Fibroblast of skin of right quadriceps (primary cell): Measurements from ENCODE around the gene CFAP119.

Source experiments
- DNase-seq: peaks from one replicate; pipeline ENCODE4 v3.0.0-alpha.2; 2013

CFAP119 gene

DNA sequence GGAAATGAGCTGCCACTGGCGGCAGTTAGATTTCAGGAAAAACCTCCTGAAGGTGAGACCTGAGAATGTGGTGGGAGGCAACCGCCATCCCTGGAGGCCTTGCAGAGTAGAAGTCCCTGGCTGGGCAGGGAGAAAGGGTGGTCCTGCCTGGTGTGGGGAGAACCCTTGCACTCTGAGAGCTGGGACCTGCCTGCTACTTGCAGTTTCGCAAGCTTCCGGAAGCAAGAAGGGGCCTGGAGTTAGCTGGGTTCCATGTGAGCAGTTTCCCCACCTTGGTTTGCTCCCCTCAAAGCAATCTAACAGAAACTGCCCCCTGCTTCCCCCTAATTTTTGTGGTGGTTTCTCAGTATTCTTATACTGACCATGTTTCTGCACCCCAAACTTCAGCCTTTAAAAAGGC, 18.7 kb upstream of the CFAP119 start:
- DNase-seq: no peak

DNA sequence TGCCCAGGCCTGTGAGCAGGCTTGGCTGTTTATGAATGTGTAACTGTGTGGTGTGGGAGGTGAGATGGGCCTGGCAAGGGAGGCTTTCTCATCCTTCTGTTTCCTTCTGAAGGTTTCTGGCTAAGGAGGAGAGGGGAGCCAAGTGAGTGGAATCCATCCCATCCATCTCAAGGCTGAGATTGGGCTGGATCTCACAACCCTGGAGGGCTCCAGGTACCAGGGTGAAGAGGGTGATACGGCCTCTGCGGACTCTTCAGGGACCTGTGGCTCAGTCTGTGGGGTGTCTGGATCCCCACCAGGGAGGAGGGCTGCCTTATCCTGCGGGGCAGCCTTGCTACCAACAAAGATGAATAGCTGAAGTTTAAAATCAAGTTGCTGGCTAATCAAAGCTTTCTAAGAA, 18.2 kb upstream of the CFAP119 start:
- DNase-seq: no peak

DNA sequence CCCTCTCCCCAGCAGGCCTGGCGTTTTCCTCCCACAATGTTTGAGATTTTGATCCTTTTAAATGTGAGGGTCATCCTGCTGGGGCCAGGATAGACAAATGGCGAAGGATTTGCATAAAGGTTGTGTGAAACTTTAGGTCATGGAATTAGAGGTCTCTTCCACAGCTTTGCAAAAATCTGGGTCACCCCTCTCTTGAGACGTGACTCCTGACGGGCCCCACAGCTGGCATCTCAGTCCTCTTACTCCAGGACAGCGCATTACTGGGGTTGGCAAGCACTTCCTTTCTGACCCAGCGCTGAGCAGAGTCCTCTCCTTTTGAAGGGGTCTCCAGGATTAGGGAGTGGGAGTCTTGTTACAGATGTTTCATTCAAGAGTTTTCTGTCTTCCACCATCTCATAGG, 17.7 kb upstream of the CFAP119 start:
- DNase-seq: no peak

DNA sequence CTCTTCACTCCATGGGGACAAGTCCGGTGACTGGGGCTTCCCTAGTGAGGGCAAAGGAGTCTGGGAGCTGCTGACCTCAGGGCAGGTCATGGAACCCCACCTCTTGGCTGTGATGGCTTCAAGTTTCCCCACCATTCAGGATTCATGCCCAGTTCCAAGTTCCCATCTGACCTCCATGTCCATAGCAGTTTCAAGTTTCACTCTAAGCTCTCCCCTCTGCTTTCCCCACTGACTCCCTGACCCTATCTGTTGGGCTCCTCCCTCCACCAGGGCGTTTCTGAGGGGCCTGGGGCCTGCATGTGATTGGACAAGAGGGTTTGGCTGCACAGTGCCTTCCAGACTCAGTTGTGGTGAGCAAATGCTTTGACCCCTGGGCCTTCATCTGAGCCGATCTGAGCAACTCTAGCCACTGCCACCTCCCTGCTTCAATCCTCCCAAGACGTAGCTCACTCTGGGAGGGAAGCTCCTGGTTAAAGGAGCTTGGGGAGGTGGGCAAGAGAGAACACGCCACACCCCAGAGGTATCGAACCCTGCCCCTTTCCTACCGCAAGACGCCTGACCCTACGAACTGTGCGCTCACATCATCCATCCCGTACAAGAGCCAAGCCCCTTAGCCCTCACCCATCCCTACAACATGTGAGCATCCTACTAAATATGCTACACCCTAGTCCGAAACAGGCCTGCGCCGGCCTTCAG, 16.8 kb upstream of the CFAP119 start:
- no peak for DNase-seq

DNA sequence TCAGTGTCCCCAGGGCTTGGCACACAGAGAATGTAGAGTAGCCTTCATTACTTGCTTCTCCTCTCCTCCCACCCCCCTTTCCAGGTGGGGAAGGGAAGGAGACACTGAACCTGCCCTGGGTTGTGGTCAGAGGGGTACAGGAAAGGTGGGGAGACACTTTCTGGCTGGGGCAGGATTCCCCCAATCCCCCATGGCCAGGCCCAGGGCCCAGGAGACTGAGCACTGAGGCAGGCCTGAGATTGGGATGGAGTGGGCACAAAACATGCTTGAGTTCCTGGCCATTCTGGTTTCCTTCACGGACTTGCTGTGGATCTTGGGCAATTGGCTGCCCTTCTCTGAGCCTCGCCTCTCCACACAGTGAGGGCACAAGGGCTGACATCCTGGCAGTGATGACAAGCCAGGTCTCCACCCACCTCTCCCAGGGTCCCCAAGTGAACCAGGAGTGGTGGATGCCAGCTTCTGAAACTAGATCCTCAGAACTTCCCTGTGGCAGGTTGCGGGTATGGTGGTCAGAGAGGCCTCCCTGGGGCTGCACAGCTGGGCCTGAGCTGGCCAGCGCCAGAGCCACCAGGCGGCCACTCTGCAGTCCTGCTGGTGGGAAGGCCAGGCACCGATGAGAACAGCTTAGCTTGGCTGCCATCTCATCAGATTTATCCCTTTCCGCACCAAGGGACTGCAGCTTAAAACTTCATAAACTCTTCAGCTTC, 15.9 kb upstream of the CFAP119 start:
- no peak for DNase-seq

DNA sequence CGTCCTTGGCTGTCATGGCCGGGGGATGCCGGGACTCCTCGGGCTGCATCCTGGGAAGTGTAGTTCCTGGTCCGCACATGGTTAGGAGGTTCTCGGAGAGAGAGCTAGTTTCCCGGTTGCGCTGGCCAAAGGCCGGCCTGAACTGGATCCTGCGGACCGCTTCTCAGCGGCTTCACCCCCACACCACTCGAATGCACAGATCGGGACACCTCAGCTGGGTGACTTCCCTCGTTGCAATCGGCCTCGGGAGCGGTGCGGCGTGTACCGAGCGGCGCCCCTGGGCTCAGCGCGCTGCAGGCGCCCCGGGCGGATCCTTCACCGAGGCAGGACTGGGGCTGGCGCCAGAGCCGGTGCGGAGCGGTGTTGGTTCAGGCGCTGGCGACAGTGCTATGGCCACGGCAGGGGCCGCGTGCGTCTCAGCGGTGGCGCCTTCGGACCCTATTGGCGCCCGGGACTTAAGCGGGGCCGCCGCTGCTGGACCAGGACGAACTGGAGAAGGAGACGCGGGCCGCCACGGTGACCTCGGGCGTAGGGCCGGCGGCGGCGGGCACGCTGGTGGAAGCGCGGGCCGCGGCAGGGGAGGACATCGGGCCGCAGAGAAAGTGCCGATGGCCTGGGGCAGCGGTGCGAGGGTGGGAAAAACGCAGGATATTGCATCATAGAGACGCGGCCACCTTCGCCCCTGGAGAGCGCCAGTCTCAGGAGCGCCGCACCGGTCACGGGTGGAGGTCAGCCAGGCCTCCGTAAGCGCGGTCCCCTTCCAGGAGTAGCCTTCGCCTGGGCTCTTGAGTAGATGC, 13.7 kb upstream of the CFAP119 start:
- peak; percentile 80 for DNase-seq

DNA sequence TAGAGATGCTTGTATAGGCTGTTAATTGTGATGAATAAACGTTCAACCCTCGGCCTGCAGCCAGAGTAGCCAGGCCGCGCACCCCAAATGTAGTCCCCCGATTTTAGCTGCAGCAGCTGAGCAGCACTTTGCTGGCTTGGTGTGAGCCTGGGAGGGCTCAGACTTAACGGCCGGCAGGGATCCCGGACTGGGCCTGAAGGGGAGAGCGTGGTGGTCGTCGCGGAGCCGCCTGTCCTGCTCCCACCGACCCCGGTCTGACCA, 13.2 kb upstream of the CFAP119 start:
- DNase-seq: no peak

DNA sequence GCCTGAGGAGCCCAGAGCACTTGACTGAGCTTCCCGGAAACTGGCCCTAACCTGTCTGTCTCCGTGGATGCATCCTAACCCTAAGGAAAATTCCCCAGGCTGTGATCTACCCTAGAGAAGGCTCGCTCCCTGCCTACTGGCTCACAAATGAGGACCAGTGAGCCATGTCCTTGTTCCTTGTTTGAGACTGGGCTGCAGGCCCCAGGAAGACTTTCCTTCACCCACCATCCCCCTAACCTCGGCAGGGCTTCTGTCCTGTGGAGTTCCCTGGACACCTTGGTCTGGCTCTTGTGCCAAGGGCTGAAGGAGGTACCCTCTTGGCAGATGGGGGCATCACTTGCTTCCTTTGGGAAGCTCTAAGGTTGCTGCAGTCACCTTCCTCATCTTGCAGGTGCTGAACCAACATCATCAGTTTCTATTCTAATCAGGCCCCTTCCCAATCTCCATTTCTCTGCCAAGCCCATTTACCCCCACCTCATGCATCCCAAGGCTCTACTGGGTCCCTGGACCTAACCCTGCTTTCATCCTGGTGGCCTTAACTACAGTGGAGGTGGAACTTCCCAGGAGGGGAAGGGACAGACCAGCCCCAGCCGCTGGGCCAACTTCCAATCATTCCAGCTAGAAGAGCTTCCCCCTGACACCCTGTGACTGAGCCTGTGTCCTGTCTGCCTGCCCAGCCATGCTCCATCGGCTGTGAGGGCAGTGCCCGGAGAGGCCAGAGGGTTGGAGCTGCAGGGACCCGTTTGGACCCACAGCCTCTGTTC, 12.7 kb upstream of the CFAP119 start:
- DNase-seq: no peak

DNA sequence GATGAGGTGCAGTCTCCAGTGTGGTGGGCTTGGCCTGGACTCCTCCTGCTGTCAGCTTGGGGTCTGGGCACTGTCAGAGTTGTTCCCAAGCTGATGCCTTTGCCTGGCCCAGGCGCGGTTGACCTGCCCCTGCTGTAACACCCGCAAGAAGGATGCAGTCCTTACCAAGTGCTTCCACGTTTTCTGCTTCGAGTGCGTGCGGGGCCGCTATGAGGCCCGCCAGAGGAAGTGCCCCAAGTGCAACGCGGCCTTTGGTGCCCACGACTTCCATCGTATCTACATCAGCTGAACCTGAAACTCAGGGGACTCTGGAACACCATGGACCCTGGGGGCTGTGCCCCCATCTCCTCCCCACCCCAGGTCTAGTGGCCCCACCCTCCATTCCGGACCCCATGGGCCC, 12.0 kb upstream of the CFAP119 start:
- no peak for DNase-seq

DNA sequence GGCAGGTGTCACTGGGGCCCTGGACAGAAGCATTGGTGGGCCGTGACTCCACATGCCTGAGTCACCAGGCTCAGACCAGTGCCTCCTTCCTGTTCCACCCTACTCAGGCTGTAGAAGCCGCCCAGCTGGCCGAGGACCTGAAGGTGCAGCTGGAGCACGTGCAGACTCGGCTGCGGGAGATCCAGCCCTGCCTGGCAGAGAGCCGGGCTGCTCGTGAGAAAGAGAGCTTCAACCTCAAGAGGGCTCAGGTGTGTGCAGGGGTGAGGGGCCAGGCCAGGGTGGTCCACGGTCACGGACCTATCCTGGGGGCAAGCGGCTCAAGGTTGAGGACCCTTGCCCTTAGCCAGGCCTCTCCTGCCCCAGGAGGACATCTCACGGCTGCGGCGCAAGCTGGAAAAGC, 9.9 kb upstream of the CFAP119 start:
- no peak for DNase-seq

DNA sequence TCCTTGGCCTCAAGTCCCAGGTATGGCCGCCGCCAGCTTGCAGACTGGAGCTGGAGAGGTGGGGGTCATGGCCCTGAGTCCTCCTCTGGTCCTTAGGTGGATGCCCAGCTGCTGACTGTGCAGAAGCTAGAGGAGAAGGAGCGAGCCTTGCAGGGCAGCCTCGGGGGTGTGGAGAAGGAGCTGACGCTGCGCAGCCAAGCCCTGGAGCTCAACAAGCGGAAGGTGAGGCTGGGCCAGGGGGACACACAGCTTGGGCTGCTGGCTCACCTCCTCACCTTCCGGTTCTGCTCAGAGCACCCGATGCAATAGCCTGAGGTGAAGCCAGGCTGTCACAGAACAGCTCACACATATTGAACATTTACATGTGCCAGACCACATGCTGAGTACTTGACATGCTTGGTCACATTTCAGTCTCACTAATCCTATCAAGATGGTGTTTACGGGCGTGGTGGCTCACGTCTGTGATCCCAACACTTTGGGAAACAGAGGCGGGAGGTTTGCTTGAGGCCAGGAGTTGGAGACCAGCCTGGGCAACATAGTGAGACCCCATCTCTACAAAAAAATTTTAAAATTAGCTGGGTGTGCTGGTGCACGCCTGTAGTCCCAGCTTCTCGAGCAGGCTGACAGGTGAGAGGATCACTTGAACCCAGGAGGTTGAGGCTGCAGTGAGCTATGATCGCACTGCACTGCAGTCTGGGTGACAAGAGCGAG, 7.7 kb upstream of the CFAP119 start:
- no peak for DNase-seq

DNA sequence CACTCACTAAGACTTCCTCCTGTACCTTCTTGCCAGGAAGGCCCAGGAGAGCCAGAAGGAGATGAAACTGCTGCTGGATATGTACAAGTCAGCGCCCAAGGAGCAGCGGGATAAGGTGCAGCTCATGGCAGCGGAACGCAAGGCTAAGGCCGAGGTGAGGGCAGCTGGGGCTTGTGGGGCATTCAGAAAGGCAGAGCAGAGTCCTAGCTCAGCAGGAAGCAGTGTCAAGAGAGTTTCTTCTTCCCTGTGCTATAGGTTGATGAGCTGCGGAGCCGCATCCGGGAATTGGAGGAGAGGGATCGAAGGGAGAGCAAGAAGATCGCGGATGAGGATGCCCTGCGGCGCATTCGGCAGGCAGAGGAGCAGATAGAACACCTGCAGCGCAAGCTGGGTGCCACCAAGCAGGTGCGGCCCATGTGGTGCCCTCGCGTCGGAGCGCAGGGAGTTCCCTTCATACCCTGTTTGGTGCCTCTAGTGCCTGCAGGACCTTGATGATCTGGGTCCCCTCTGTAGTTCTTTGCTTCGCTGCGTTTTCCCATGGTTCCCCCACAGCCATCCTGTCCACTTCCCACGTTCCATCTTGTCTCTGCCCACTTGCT, 6.8 kb upstream of the CFAP119 start:
- no peak for DNase-seq

DNA sequence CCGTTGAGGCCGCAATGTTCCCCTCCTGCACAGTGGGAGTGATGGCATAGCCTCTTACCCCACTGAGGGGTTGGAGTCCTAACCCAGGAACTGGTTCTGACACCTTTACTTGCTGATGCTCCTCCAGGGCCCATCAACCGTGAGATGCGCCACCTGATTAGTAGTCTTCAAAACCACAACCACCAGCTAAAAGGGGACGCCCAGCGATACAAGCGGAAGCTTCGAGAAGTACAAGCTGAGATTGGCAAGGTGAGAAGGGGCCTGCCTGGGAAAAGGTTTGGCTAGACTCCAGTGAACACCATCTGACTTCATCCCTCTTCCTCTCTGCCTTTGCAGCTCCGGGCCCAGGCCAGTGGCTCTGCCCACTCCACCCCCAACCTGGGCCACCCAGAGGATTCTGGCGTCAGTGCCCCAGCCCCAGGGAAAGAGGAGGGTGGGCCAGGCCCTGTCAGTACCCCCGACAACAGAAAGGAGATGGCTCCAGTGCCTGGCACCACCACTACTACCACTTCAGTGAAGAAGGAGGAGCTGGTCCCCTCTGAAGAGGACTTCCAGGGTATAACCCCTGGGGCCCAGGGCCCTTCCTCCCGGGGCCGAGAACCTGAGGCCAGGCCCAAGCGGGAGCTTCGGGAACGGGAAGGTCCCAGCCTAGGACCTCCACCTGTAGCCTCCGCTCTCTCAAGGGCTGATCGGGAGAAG, 6.1 kb upstream of the CFAP119 start:
- no peak for DNase-seq

DNA sequence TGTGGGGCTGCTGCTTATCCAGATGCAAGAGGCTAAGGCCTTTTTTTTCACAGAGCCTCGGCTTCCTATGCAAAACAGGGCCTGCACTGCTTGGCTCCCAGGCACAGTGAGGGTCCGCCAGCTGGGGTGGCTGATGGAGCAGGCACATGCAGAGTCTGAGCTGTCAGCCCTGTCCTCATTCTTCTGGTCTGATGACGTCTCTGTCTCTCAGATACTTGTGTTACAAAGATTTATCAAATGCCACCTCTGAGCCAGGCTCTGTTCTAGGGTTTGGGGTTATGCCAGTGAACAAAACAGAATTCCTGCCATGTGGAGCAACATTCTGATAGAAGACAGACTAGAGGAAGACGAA, 5.0 kb upstream of the CFAP119 start:
- DNase-seq: no peak

DNA sequence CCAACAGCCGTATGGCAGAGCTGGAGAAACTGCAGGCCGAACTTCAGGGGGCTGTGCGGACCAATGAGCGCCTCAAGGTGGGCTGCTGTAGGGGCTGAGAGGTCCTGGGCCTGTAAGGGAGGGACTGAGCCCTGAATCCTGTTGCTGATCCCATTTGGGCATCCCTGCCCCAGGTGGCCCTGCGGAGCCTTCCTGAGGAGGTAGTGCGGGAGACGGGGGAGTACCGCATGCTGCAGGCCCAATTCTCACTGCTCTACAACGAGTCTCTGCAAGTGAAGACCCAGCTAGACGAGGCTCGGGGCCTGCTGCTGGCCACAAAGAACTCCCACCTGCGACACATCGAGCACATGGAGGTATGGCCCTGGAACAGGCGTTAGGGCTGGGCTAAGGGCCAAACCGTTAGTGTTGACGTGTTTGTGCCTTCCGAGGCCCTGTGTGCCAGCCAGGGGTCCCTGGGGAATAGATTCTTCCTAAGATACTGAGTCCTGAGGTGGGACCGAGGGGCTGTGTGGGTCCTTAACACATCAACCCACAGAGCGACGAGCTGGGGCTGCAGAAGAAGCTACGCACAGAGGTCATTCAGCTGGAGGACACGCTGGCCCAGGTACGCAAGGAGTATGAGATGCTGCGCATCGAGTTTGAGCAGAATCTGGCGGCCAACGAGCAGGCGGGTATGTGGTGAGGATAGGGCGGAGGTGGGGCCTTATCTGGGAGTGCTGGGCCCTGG, 4.5 kb upstream of the CFAP119 start:
- no peak for DNase-seq

DNA sequence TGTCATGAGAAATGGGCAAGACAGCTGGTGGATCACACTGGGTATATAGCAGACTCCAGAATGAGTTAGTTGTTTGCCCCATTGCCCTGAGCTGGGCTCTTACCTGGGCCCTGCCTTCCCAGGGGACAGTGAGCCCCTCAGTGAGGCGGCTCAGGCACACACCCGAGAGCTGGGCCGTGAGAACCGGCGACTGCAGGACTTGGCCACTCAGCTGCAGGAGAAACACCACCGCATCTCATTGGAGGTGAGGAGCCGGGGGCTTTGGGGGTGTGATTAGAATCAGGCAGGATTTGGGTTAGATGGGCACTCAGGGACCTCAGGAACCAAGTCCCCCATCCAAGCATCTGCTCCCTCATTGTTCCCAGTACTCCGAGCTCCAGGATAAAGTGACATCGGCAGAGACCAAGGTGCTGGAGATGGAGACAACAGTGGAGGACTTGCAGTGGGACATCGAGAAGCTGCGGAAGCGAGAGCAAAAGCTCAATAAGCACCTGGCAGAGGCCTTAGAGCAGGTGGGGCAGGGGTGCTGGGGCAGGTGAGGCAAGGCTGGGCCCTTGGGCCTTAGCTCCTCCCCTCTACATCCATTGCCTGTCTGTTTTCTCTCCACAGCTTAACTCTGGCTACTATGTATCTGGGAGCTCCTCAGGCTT, 3.1 kb upstream of the CFAP119 start:
- DNase-seq: no peak

DNA sequence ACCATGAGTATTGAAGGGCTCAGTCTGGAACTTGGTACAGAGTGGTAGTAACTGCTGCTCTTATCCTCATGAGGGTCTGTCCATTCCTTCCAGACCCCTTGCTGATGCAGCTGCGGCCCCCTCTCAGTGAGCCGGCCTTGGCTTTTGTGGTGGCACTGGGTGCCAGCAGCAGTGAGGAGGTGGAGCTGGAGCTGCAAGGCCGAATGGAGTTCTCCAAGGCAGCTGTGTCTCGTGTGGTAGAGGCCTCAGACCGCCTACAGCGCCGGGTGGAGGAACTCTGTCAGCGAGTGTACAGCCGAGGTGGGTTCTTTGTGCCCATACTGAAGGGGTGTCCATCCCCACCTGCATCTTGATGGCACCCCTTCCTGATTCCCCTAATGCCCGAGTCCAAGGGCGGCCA, 2.2 kb upstream of the CFAP119 start:
- DNase-seq: no peak

DNA sequence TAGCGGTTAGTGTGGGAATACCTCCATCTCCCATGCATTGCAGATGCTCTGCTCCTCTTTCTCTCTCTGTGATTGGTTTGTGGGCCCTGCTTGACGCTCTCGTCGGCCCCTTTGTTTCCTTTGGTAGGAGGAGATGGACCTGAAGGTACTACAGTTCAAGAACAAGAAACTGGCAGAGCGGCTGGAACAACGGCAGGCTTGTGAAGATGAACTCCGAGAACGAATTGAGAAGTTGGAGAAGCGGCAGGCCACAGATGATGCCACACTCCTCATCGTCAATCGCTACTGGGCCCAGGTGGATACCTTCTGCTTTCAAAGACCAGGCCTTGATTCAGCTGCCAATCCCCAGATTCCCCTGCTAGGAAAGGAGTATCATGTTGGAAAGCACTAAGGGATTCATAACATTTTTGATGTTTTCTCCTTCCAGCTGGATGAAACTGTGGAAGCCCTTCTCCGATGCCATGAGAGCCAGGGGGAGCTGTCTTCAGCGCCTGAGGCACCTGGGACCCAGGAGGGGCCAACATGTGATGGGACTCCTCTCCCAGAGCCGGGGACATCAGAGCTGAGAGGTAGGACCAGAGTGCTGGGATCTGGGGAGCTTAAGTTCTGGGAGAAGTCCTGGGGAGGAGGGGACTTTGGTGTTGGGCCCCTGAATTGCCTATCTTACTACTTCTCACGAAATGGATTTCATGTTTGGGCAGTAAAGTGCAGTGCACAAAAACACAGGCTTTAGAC, 1.3 kb upstream of the CFAP119 start:
- DNase-seq: no peak

DNA sequence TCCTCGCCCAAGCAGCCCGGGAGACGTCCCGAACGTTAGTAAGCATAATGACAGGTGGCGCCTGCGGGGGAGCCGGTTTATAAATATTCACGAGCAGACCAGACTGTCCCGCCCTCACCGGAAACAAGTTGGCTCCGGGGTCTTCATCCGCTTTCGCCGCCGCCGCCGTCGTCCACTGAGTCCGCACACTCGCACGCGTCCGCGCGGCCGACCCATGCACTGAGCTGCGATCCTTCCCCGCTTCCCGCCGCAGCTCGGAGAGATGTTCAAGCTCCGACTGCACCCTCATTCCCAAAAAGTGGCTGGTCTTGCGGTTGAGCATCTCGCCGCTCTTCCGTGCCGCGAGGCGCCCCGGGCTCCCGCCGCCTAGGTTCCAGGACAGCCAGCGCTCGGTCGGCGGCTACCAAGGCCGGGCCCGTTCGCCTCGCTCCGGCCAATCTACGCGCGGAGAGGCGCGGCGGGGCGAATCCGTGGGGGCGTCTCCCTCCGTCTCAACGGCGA, 385 bp downstream of the CFAP119 start:
- DNase-seq: peak; percentile 20
